Effector memory CD8-positive, alpha-beta T cell (primary cell): Measurements from ENCODE around the gene KCNK18.

Source experiments
- ATAC-seq: fragments of 150-1000 bp; cut with Tn5 transposase; replicated peaks from 2 replicates; pipeline ENCODE4 v1.10.0; 2021; ENCODE audit warnings: mild to moderate bottlenecking, moderate library complexity
- DNase-seq, 3 experiments: peaks; one replicate each; pipeline ENCODE4 v3.0.0; 2021
- H3K27ac Mint-ChIP-seq, 2 donors: one replicate each; pipeline ENCODE4 v1.8.0; 2022; ENCODE audit warnings: mild to moderate bottlenecking in 2 of 2, mixed read lengths in 2 of 2, moderate library complexity in 2 of 2
- H3K27me3 Mint-ChIP-seq, 2 donors: one replicate each; pipeline ENCODE4 v1.8.0; 2022; ENCODE audit warnings: mixed read lengths in 2 of 2
- H3K36me3 Mint-ChIP-seq: one replicate; pipeline ENCODE4 v1.8.0; 2022; ENCODE audit warnings: mild to moderate bottlenecking, moderate library complexity, mixed read lengths; ENCODE audit not compliant: insufficient read depth
- H3K4me1 Mint-ChIP-seq, 2 donors: one replicate each; pipeline ENCODE4 v1.8.0; 2022; ENCODE audit warnings: low read depth in 2 of 2, mixed read lengths in 2 of 2
- H3K4me3 Mint-ChIP-seq, 2 donors: one replicate each; pipeline ENCODE4 v1.8.0; 2022; ENCODE audit warnings: mild to moderate bottlenecking in 2 of 2, mixed read lengths in 2 of 2, moderate library complexity in 2 of 2
- H3K9me3 Mint-ChIP-seq, 2 donors: one replicate each; pipeline ENCODE4 v1.8.0; 2022; ENCODE audit warnings: mixed read lengths in 2 of 2

KCNK18 gene

GRCh38 chr10:117165538-117166417 lies 31.5 kb upstream of the KCNK18 start:
- H3K4me3 Mint-ChIP-seq, result peak overlapping the region in 1 of 2 donors; percentile 43
- H3K9me3 Mint-ChIP-seq, result no peaks in the 10 kb centered on the region
- H3K27me3 Mint-ChIP-seq, result peaks cover 74 to 94% of the 10 kb centered on the region in 2 donors
- peaks cover 7 to 18% of the 10 kb centered on the region in 2 donors for H3K4me1 Mint-ChIP-seq
- peaks cover 10% of the 10 kb centered on the region for H3K36me3 Mint-ChIP-seq
- ATAC-seq, result no peak
- H3K27ac Mint-ChIP-seq, result no peak overlapping the region
- no peak for DNase-seq

GRCh38 chr10:117166418-117167345 lies 30.6 kb upstream of the KCNK18 start:
- Mint-ChIP-seq H3K27me3 (peaks cover 72 to 94% of the 10 kb centered on the region in 2 donors), H3K4me1 (peaks cover 7 to 18% of the 10 kb centered on the region in 2 donors), H3K9me3 (no peaks in the 10 kb centered on the region), H3K27ac (no peak overlapping the region), H3K4me3 (peak overlapping the region; percentile 43 to 63), H3K36me3 (peaks cover 10% of the 10 kb centered on the region)
- ATAC-seq (no peak), DNase-seq (no peak)

GRCh38 chr10:117167346-117167788 lies 29.9 kb upstream of the KCNK18 start:
- Mint-ChIP-seq H3K4me1 (peaks cover 3 to 16% of the 10 kb centered on the region in 2 donors), H3K9me3 (no peaks in the 10 kb centered on the region), H3K27me3 (peaks cover 72 to 94% of the 10 kb centered on the region in 2 donors), H3K4me3 (peak overlapping the region; percentile 50 to 63), H3K36me3 (peaks cover 10% of the 10 kb centered on the region), H3K27ac (no peak overlapping the region)
- DNase-seq (no peak), ATAC-seq (no peak)

- Mint-ChIP-seq H3K27ac (no peak overlapping the region), H3K27me3 (peaks cover 71 to 94% of the 10 kb centered on the region in 2 donors), H3K4me1 (peaks cover 0 to 12% of the 10 kb centered on the region in 2 donors), H3K4me3 (peak overlapping the region; percentile 50 to 63), H3K9me3 (no peaks in the 10 kb centered on the region), H3K36me3 (peaks cover 10% of the 10 kb centered on the region)
- ATAC-seq (peak; percentile 85), DNase-seq (peak; percentile 43 to 59 (median 53))
These were observed 29.3 kb upstream of the KCNK18 start for GRCh38 chr10:117167789-117168674.

DNA sequence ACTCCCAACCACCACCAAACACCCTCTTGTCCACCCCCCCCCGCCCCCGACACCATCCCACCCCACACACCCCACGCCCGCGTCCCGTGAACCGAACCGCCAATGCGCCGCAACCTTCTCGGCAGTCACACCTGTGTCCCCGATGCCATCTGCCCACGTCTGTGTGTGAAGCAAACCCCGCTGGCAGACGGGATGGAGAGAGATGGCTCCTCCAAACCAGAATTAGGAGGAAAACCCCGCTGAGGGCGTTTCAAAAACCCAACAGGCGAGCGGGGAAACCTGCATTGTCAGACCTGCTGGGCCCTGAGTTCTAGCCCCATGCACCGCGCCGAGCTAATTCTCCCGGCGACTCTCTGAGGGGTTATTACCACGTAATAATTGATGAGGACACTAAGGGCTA lies 28.6 kb upstream of the KCNK18 start:
- Mint-ChIP-seq H3K4me1 (peaks cover 0 to 12% of the 10 kb centered on the region in 2 donors), H3K4me3 (peak overlapping the region; percentile 50 to 63), H3K36me3 (peaks cover 10% of the 10 kb centered on the region), H3K9me3 (no peaks in the 10 kb centered on the region), H3K27me3 (peaks cover 71 to 93% of the 10 kb centered on the region in 2 donors), H3K27ac (no peak overlapping the region)
- ATAC-seq, result no peak
- DNase-seq, result no peak

GRCh38 chr10:117169480-117169879 lies 27.8 kb upstream of the KCNK18 start:
- Mint-ChIP-seq H3K4me3 (no peak overlapping the region), H3K9me3 (no peaks in the 10 kb centered on the region), H3K27me3 (peaks cover 64 to 86% of the 10 kb centered on the region in 2 donors), H3K4me1 (peaks cover 3 to 15% of the 10 kb centered on the region in 2 donors), H3K27ac (no peak overlapping the region), H3K36me3 (peaks cover 10% of the 10 kb centered on the region)
- no peak for ATAC-seq
- no peak for DNase-seq

GRCh38 chr10:117170244-117170643 lies 27.0 kb upstream of the KCNK18 start:
- Mint-ChIP-seq H3K4me3 (no peak overlapping the region), H3K36me3 (peaks cover 10% of the 10 kb centered on the region)

GRCh38 chr10:117174439-117175214 lies 22.7 kb upstream of the KCNK18 start:
- Mint-ChIP-seq H3K9me3 (no peaks in the 10 kb centered on the region), H3K4me1 (peaks cover 14% of the 10 kb centered on the region in 2 donors), H3K4me3 (peak overlapping the region; percentile 87), H3K36me3 (peaks cover 3% of the 10 kb centered on the region), H3K27ac (peak overlapping the region in 1 of 2 donors; percentile 55), H3K27me3 (peaks cover 28 to 54% of the 10 kb centered on the region in 2 donors)
- DNase-seq (peak; percentile 71 to 83 (median 71)), ATAC-seq (peak; percentile 87)

More at GRCh38 chr10:117170244-117170643, 27.0 kb upstream of the KCNK18 start:
- DNase-seq, result no peak
- Mint-ChIP-seq H3K27me3 (peaks cover 57 to 78% of the 10 kb centered on the region in 2 donors), H3K27ac (no peak overlapping the region), H3K4me1 (peaks cover 10 to 23% of the 10 kb centered on the region in 2 donors), H3K9me3 (no peaks in the 10 kb centered on the region)
- ATAC-seq, result no peak

GRCh38 chr10:117175215-117175900 lies 21.9 kb upstream of the KCNK18 start:
- ATAC-seq (peak; percentile 55), DNase-seq (peak in 1 of 3 experiments; percentile 10)
- H3K4me1 Mint-ChIP-seq, result peaks cover 14% of the 10 kb centered on the region in 2 donors
- peaks cover 27 to 54% of the 10 kb centered on the region in 2 donors for H3K27me3 Mint-ChIP-seq
- no peaks in the 10 kb centered on the region for H3K9me3 Mint-ChIP-seq
- peaks cover 3% of the 10 kb centered on the region for H3K36me3 Mint-ChIP-seq
- peak overlapping the region; percentile 87 for H3K4me3 Mint-ChIP-seq
- H3K27ac Mint-ChIP-seq, result peak overlapping the region; percentile 52 to 55

DNA sequence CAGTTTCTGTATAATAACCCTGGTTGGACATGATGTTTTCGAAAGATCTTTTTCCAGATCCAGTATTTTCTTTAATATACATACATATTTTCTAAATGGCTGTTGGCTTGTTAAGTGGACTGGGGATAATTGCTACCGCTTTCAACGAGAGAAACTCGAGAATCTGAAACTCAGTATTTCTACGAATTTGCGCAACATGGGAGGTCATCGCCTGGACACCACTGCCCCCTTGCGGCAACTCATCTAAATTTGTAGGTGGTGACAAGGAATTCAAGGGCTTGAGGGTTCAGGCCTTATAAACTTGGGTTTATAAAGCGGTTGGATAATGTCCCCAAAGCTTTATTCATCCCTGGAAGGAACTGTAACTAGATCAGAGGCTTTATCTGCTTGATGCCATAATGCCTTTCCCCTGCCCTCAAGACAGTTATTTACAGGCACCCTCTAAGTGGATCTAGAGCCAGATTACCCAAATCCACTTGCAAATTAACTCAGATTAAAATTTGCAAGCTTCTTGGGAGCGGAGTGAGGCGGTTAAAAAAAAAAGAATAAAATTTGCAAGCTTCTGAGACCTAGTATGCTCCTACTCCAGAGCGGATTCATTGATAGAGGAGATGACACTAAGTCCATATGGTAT lies 21.3 kb upstream of the KCNK18 start:
- Mint-ChIP-seq H3K36me3 (peaks cover 3% of the 10 kb centered on the region), H3K9me3 (no peaks in the 10 kb centered on the region), H3K27me3 (peaks cover 23 to 54% of the 10 kb centered on the region in 2 donors), H3K4me1 (peaks cover 14% of the 10 kb centered on the region in 2 donors), H3K27ac (peak overlapping the region in 1 of 2 donors; percentile 52), H3K4me3 (peak overlapping the region; percentile 87)
- DNase-seq (peak; percentile 57 to 66 (median 58)), ATAC-seq (peak; percentile 43)

DNA sequence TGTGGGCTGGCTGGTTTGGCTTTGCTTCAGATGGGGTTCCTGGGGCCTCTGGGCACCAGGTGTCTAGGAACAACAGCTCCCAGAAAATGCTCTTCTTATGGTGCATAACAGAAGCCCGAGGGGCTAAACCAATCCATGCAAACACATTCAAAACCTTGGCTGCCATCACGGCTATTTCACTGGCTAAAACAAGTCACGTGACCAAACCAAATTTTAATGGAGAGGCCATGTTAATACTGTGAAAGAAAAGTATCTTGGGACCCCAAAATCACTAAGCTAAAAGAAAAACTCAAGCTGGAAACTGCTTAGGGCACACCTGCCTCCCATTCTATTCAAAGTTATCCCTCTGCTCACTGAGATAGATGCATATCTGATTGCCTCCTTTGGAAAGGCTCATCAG lies 19.1 kb upstream of the KCNK18 start:
- H3K9me3 Mint-ChIP-seq, result no peaks in the 10 kb centered on the region
- H3K4me1 Mint-ChIP-seq, result peaks cover 14% of the 10 kb centered on the region in 2 donors
- peaks cover 3% of the 10 kb centered on the region for H3K36me3 Mint-ChIP-seq
- ATAC-seq (no peak), DNase-seq (no peak)
- peaks cover 11 to 40% of the 10 kb centered on the region in 2 donors for H3K27me3 Mint-ChIP-seq
- no peak overlapping the region for H3K4me3 Mint-ChIP-seq
- H3K27ac Mint-ChIP-seq, result no peak overlapping the region
